NCI-H146 treated with DMSO at 0.1 percent for 48 hours (cell line): Measurements from ENCODE around the gene TPST1.
A peak's percentile ranks its signal among the peaks of the same experiment; 100 is the strongest.

Source experiments
- DNase-seq: peaks from one replicate; lab custom pipeline; 2025; ENCODE audit not compliant: unreplicated experiment; lab: John Stamatoyannopoulos, UW

TPST1 gene

GRCh38 chr7:66237906-66238772 lies 33.0 kb downstream of the TPST1 start:
- DNase-seq, result no peak

- DNase-seq, result no peak
Measured at GRCh38 chr7:66238773-66239466, 33.8 kb downstream of the TPST1 start.

GRCh38 chr7:66239467-66239856 lies 34.3 kb downstream of the TPST1 start:
- DNase-seq, result no peak

- DNase-seq, result no peak
Measured at GRCh38 chr7:66245008-66245407, 39.9 kb downstream of the TPST1 start.

GRCh38 chr7:66246554-66247171 lies 41.5 kb downstream of the TPST1 start:
- DNase-seq, result peak; percentile 7

GRCh38 chr7:66247380-66248078 lies 42.4 kb downstream of the TPST1 start:
- no peak for DNase-seq

- DNase-seq, result no peak
Measured at GRCh38 chr7:66250711-66251110, 45.6 kb downstream of the TPST1 start.

GRCh38 chr7:66255534-66256100 lies 50.5 kb downstream of the TPST1 start:
- DNase-seq, result no peak

GRCh38 chr7:66256281-66256680 lies 51.1 kb downstream of the TPST1 start:
- DNase-seq, result no peak

GRCh38 chr7:66257481-66257880 lies 52.3 kb downstream of the TPST1 start:
- no peak for DNase-seq

- DNase-seq, result no peak
Measured at GRCh38 chr7:66258409-66258808, 53.3 kb downstream of the TPST1 start.

- DNase-seq, result no peak
Measured at GRCh38 chr7:66261941-66262340, 56.8 kb downstream of the TPST1 start.

GRCh38 chr7:66263936-66264335 lies 58.8 kb downstream of the TPST1 start:
- no peak for DNase-seq

GRCh38 chr7:66265566-66265965 lies 60.4 kb downstream of the TPST1 start:
- no peak for DNase-seq

- no peak for DNase-seq
Measured at GRCh38 chr7:66267249-66267648, 62.1 kb downstream of the TPST1 start.

- DNase-seq, result no peak
Measured at GRCh38 chr7:66269978-66270377, 64.8 kb downstream of the TPST1 start.

GRCh38 chr7:66272321-66272720 lies 67.2 kb downstream of the TPST1 start:
- no peak for DNase-seq

GRCh38 chr7:66276363-66276762 lies 71.2 kb downstream of the TPST1 start:
- DNase-seq, result no peak

GRCh38 chr7:66277492-66277891 lies 72.4 kb downstream of the TPST1 start:
- DNase-seq, result no peak

GRCh38 chr7:66279912-66280311 lies 74.8 kb downstream of the TPST1 start:
- no peak for DNase-seq
